Islet precursor cell (in vitro differentiated cells): ENCODE measurements around the gene GH1.

Source experiments
- DNase-seq: peaks from one replicate; pipeline ENCODE4 v3.0.0-alpha.2; 2018

Gene GH1

DNA sequence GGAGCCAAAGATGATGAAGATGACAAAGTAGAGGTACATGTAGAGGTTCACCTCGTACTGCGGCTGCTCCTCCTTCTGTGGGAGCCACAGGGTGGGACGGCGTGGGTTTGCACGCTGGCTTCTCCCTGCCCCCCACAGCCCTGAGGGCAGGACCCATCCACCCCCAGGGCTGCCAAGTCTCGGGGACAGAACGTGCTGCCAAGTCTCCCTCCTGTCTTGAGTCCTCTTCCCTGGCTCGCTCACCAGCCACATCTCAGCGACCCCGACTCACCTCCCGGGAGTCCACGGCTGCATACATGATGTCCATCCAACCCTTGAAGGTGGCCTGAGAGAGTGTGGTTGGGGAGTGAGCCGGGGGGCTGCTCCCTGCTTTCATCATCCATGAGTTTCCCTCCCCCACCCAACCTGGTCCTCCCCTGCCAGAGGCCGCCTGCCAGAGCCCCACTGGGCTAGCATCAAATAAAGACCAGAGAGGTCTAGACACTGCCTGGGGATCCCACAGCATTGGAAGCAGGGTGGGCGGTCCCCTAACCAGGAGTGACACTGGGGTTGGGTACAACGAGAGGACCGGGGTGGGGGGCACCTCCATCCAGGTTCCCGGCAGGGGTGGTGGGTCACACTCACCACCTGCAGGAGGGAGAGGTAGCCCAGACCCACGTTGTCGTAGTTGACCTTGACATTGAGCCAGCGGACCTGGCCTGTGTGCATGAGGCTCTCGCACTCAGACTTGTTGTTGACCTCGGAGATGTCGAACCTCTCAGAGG lies 26.3 kb upstream of the GH1 start:
- no peak for DNase-seq

- DNase-seq, result no peak
Measured at GRCh38 chr17:63943745-63944144, 25.1 kb upstream of the GH1 start.

GRCh38 chr17:63942309-63942985 lies 23.8 kb upstream of the GH1 start:
- DNase-seq, result no peak

DNA sequence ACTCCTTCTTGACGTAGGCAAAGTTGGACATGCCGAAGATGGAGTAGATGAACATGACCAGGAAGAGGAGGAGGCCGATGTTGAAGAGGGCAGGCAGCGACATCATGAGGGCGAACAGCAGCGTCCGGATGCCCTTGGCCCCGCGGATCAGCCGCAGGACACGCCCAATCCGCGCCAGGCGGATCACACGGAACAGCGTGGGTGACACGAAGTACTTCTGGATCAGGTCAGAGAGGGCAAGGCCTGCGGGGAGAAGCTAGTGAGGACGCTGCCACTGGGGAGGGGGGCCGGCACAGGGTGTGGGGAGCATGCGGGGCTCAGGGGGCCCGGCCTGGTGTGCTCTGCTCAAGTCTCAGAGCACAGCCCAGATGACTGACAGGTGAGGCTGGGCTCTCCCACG lies 23.1 kb upstream of the GH1 start:
- no peak for DNase-seq

- DNase-seq, result no peak
Measured at GRCh38 chr17:63941162-63941561, 22.5 kb upstream of the GH1 start.

GRCh38 chr17:63940584-63940983 lies 21.9 kb upstream of the GH1 start:
- DNase-seq, result no peak

GRCh38 chr17:63939884-63940283 lies 21.2 kb upstream of the GH1 start:
- no peak for DNase-seq

- no peak for DNase-seq
Measured at GRCh38 chr17:63939401-63939800, 20.8 kb upstream of the GH1 start.

GRCh38 chr17:63937920-63938319 lies 19.3 kb upstream of the GH1 start:
- DNase-seq, result no peak

- no peak for DNase-seq
Measured at GRCh38 chr17:63937319-63937718, 18.7 kb upstream of the GH1 start.

GRCh38 chr17:63934183-63935112 lies 15.8 kb upstream of the GH1 start:
- DNase-seq, result no peak

DNA sequence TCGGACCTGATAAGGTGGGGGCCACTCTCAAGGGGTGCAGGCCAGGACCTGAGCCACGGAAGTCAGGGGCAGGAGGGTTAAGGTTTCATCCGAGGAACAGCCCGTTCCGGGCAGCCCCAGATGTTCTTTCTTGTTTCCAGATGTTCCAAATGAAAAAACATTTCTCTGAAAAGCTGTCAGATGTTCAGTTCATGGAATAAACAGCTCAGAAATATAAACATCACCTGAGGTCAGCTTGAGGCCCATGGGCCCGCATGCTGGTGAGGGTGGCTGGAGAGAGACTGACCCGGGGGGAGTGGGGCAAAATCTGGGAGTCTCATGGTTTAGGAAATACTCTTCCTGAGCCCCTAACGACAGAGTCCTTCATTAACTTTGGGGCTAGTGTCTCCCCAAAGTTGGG lies 15.0 kb upstream of the GH1 start:
- DNase-seq, result no peak

GRCh38 chr17:63932721-63933120 lies 14.1 kb upstream of the GH1 start:
- DNase-seq, result no peak

DNA sequence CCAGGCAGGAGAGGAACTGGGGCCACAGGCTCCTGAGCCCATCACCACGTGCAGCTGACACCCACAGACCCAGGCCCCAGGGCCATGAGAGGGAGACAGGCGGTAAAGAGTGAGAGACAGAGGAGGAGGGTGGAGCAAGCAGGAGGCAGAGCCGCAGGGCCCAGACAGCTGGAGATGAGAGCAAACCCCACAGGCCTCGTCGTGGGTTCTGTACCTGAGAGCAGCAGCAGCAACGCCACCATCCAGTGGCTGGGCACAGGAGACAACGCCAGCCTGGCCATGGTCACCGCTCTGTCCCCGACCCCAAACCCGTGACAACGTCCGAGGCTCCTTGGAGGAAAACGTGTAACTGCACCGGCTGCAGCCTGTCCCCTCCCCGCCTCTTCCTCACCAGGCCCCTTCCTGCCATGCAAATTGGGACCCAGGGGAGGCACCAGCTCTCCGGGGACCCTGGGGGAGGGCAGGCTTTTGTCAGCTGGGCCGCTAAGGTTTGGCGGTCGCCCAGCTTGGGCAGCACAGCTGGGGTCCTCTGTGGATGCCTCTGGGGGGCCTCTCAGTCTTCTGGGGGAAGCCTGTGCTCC lies 13.4 kb upstream of the GH1 start, which contains the start of gene CD79B:
Gene CD79B (minus strand): TSS at position 351 of the 581 bp plus-strand sequence. CDS start 70 bp downstream, at position 281.
- DNase-seq, result no peak

GRCh38 chr17:63930951-63931575 lies 12.4 kb upstream of the GH1 start:
- DNase-seq, result no peak

GRCh38 chr17:63929860-63930766 lies 11.5 kb upstream of the GH1 start:
- DNase-seq, result no peak

DNA sequence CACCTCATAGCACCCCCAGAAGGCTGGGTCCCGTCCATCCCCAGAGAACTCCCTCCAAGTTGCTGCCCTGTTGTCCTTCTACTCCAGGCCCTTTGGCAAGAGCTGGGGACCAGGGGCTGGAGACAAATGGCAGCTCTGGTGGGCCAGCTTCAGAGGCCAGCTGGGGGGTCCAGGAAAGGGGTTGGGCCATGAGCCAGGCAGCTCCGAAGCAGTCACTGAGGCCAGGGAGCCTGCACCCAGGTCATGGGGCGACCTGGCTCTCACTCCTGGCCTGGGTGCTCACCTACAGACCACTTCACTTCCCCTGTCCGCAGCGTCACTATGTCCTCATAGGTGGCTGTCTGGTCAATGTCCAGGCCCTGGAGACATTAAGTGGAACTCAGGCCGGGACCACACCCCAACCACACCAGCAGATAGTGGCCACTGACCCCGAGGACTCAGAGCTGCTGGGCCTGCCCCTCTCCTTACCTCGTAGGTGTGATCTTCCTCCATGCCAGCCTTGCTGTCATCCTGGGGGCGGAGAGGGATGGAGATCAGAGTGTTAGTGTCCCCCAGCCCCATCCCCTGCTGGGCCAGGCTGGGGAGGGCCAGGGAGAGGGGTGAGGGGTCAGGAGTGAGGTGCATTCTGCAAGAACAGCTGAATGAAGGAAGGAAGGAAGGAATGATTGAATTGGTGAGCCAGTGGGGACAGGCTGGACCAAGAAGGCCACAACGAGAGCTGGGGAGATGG lies 10.5 kb upstream of the GH1 start:
- DNase-seq, result no peak

- no peak for DNase-seq
Measured at GRCh38 chr17:63928172-63928666, 9.6 kb upstream of the GH1 start.

GRCh38 chr17:63927464-63928171 lies 9.0 kb upstream of the GH1 start:
- no peak for DNase-seq

- no peak for DNase-seq
Measured at GRCh38 chr17:63926164-63926563, 7.5 kb upstream of the GH1 start.
